Mucosa of gallbladder (tissue), 1 donor: ENCODE measurements around the gene MAP3K9. TPM values are rescaled to one million over a fixed set of nuclear protein-coding genes. Genes with fewer than 3 reads are reported as not detected.
"Not testable (repeated sequence)": the region's sequence is repeated elsewhere in the genome, so short reads cannot be mapped to it uniquely, and the experiment has no call there.

Source experiments
- DNase-seq: peaks from one replicate; pipeline ENCODE4 v3.0.0-alpha.2; 2020; ENCODE audit warnings: low spot score
- total RNA-seq: library from RNA; stranded (reverse); gene quantifications from one replicate; pipeline ENCODE4 v1.2.1, GENCODE V29; 2021
- donor health status: DM: no; HTN: no; CAD: no.

Gene MAP3K9
- total RNA-seq, 1 donor from 2014 or later = 9.9 TPM

DNA sequence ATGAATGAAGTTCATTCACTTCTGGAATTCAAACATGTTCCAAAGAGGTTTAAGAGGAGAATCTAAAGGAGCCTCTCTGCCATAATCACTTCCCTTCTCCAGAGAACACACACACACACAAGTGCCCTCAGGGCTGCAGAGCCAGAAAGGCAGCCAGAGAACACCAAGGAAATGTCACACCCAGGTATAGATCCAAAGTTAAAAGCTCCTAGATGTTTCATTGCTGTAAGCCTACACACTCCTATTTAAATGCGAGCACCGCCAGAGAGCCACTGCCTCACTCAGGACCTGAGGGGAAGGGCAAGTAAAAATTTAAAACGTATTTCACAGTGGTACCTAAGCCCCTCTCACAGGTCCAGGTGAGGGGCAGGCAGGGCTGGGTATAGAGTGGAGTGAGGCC lies 85.2 kb downstream of the MAP3K9 start:
- no peak for DNase-seq

- no peak for DNase-seq
Observed at GRCh38 chr14:70723276-70723675, 86.0 kb downstream of the MAP3K9 start.

GRCh38 chr14:70722418-70722817 lies 86.9 kb downstream of the MAP3K9 start:
- DNase-seq = peak; percentile 15

GRCh38 chr14:70721542-70721941 lies 87.8 kb downstream of the MAP3K9 start:
- no peak for DNase-seq

- DNase-seq = no peak
Observed at GRCh38 chr14:70718383-70719118, 90.8 kb downstream of the MAP3K9 start.

DNA sequence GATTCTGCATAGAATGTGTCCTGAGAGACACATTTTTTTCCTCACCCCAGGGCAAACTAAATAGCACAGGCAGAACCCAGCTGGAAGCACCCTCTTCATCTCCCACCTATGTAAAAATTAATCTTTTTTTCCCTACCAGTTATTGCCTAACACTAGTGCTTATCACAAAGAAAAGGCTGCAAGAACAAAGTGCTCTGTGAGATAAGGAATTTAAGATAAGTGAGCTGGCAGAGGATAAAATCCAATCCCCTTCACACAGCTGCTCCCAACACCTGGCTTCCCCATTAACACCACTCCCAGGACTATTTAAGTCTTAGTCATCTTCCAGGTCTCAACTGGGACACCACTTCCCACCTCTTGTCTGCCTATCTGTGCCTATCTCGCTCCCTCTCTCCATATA lies 92.4 kb downstream of the MAP3K9 start:
- no peak for DNase-seq

- DNase-seq = no peak
Observed at GRCh38 chr14:70716483-70716882, 92.8 kb downstream of the MAP3K9 start.

DNA sequence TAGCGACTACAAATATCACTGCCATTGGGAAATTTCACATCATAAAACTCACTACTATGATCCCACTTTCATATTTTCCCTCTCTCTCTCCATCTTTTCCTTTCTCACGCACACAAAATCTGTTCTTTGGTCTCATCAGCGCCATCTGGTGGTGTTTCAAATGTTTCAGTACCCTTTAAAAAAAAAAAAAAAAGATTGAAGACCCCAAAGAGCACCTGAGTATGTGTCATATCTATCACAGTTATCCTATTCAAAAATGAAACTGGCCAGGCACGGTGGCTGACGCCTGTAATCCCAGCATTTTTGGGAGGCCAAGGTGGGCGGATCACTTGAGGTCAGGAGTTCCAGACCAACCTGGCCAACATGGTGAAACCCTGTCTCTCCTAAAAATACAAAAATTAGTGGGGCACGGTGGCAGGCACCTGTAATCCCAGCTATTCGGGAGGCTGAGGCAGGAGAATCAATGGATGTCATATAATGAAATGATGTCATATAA lies 95.2 kb downstream of the MAP3K9 start:
- DNase-seq = peak; percentile 34

GRCh38 chr14:70713511-70713916 lies 95.8 kb downstream of the MAP3K9 start:
- DNase-seq = no peak

- no peak for DNase-seq
Observed at GRCh38 chr14:70713096-70713495, 96.2 kb downstream of the MAP3K9 start.

GRCh38 chr14:70711451-70711850 lies 97.9 kb downstream of the MAP3K9 start:
- no peak for DNase-seq

DNA sequence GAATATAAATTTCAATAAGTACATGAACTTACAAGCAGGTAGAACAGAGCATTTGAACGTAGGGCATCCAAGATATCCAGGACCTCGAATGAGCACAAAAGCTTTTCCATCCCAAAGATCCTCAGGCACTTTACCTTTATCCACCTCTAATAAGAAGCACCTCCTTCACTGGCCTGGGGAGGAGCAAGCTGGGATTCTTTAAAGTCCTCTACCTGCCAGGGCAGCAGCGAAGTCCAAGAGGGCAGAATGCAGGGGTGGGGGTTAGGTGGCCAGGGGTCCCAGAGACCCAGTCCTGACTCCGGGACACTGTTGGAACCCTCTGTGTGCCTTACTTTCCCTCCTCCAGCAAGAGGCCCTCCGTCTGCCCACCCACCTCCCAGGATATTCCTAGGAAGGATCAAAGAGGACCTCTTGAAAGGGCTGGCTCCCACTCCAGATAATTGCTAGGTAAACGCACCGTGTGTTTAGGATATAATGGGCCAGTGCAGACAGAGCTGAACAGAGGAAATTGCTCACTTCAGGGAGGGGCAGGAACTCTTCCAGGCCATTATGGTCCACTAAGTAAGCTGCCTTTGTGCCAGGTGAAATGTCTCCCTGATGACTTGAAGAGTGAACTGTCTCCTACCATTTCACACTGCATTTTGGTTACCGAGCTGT lies 99.5 kb downstream of the MAP3K9 start:
- no peak for DNase-seq

- DNase-seq = no peak
Observed at GRCh38 chr14:70708717-70709570, 100.4 kb downstream of the MAP3K9 start.

- DNase-seq = peak; percentile 59
Observed at GRCh38 chr14:70707138-70708038, 101.9 kb downstream of the MAP3K9 start.

GRCh38 chr14:70706177-70706576 lies 103.1 kb downstream of the MAP3K9 start:
- DNase-seq = no peak

DNA sequence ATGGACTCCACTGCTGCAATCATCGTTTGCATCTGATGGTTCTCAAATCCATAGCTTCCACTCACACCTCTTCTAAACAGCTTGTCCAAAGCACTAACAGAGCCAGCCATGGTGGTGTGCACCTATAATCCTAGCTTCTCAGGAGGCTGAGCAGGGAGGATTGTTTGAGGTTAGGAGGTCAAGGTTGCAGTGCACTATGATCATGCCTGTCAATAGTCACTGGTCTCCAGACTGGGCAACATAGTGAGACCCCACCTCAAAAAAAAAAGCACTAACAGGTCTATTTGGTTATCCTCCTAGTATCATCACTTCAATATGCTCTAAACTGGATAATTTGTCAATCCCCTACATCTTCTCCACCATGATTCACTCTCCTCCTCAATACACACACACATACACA lies 104.4 kb downstream of the MAP3K9 start:
- no peak for DNase-seq

DNA sequence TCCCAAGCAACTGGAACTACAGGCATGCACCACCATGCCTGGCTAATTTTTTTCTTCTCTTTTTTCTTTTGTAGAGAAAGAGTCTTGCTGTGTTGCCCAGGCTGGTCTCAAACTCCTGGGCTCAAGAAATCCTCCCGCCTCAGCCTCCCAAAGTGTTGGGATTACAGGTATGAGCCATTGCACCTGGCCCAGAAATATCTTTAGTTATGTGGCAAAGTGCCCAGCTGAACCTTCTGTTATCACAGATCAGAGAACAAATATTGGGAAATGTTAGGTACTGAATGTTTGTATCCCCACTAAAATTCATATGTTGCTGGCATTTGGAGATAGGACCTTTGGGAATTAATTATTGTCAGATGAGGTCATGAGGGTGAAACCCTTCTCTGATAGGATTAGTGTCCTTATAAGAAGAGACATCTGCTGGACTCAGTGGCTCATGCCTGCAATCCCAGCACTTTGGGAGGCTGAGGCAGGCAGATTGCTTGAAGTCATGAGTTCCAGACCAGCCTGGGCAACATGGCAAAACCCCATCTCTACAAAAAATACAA lies 105.6 kb downstream of the MAP3K9 start:
- not testable (repeated sequence) for DNase-seq

DNA sequence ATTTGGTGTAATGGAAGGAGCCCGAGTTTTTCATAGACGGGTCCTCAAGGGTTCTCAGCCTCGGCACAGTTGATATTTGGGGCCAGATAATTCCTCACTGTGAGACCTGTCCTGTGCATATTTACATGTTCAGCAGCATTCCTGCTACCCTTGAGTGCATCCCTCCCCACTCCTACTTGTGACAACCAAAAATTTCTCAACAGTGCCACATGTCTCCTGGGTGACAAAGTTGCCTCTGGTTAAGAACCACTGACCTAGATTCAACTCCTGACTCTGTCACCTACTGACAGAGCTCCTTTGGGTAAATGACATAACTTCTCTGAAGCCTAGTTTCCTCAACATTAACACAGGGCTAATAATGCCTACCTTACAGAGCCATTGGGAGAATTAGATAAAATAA lies 107.2 kb downstream of the MAP3K9 start:
- no peak for DNase-seq

DNA sequence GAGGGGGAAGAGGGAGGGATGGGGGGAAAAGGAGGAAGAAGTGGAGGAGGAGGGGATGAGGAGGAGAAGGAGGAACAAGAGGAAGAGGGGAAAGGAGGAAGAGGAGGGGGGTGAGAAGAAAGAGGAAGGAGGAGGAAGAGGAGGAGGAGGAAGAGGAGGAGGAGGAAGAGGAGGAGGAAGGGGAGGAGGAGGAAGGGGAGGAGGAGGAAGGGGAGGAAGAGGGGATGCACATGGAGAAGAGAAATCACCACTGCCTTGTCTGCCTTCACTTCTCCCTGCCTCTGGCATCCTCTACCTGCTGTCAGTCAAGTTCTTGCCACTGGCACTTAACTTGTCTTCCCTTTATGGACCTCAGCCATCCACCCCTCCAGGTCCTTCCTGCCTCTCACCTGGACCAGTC lies 107.7 kb downstream of the MAP3K9 start:
- DNase-seq = no peak

DNA sequence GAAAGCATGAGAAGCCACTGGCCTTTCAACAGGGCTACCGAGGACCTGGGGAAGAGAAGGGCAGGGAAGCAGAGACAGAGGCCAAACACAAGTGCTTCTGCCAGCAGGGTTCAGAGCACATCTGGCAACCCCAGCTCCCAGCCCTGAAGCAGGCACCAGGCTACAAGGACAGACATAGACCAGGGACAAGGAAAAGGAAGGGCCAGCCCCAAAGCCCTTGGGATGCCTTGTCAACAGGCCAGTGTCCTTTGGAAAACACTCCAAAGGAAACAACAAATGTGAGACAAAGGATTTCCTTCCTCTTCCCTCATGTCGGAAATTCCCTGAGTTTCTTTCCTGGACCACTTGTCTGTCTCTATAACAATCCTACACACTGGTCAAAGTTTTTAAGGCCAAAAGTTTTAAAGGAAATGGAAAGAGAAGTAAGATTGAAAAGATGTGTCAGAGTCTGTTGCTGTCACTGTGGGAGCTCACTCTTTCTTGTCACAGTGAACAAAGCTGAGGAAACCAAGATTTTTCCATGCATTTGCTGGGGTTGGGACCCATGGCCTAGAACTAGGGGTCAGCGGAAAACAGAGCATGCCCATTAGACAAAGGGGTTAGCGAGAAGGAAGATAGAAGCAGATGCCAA lies 108.2 kb downstream of the MAP3K9 start:
- no peak for DNase-seq

GRCh38 chr14:70699646-70700045 lies 109.7 kb downstream of the MAP3K9 start:
- DNase-seq = no peak
